ENCODE measurements around the gene PTK6.

PTK6 gene

DNA sequence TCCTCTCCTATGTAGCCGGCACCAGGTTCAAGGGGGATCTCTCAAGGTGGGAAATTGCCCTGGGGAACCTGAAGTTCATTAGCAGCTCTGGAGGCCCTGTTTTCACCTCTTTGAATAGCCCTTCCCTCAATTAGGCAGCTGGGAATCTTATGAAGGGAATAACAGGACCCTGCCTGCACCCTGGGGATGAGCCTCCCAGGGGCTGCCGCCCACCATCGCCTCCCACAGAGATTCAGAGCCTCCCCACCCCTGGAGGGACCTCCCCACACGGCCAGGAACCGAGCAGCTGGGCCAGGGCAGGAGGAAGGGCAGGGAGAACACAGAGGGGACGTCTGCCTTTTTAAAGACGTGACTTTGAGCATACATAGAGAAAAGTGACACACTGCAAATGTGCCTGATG, 33.7 kb downstream of the PTK6 start:
- DNase-seq, result no peak

DNA sequence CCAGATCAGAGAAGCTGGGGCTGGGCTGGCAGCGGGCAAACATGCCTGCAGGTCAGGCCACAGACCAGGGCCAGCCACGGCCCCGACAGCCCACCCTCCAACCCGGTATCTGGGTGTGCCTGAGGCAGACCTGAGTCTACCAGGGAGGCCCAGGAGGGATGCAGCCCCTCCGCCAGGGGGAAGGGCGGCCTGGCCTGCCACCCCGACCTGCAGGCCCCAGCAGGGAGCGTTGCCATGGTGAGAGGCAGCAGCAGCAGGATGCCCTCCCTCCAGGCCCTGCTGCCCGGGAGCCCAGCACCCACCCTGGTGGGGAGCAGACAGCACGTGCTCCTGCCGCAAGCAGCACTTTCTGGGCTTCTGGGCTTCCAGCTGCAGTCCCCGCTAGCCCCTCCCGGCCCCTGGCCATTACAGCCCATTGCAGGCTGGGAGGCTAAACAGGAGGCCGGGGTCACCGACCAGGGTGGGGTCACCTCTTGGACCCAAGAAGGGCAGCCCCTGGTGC, 34.5 kb downstream of the PTK6 start:
- no peak for DNase-seq

DNA sequence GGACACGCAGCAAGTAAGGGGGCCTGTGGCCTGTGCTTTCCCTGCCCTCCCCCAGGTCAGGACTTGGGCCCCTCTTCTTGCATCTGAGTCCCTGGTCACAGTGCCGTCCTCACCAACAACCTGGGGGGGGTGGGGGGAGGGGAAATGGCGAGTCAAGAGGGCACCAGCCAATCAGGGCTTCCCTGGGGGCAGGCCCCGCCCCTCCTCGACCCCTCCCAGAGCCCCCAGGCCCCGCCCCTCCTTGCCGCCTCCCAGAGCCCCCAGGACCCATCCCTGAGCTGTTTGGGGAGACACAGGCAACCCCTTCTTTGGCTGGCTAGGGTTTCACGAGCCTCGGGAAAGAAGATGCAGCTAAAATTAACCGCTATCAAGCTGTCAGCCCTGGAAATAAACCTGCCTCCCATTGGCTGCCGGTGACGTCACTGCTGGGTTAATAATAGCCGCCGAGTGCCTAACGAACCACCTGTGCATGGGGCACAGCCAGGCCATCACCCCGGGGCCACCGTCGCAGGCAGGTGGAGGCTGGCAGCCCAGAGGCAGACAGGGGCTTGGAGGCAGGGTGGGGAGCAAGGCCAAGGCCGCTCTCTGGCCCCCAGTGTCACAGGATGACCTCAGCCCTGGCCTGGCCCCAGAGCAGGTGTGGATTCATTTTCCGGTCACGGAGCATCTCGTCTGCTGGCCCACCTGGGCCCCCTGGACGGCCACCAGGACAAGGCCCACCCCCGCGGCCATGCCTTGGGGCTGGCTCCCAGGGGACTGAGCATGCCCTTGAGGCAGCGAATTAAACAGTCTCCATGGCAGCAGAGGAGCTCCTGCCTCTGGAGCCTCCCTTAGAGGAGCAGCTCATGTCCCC, 35.1 kb downstream of the PTK6 start:
- no peak for DNase-seq

DNA sequence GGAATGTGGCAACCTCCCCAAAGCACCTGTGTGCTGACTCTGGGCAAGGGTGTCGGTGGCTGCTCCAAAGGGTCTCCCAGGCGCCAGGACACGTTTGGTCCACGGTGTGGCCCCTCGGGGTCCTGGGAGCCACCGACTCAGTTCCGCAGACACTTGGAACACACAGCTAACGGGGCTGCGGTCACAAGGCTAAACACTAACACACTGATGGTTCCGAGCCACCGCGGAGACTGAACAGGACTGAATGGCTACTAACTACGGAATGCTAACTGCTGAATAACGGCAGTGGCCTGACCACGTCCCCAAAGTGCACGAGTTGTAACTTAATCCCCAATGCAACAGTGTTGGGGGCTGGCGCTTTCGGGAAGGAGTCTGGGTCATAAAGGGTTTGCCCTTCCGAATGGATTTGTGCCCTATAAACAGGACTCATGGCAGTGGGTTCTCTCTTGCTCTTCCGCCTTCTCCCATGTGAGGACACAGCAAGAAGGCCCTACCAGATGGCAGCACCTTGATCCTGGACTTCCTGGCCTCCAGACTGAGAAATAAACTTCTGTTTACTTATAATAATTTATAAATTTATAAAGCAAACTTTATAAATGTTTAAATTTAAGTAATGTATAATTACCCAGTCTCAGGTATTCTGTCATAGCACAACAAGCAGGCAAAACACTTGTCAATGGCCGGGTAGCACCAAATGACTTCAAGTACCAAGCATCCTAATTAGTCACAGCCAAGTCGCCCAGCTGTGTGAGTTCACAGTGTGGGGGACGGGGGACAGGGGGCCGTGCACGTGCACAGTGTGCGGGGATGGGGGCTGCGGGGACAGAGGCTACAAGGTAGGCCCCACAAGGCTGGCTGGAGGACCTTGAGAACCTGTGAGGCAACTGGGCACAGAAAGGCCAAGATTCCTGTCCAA, 36.0 kb downstream of the PTK6 start:
- no peak for DNase-seq

DNA sequence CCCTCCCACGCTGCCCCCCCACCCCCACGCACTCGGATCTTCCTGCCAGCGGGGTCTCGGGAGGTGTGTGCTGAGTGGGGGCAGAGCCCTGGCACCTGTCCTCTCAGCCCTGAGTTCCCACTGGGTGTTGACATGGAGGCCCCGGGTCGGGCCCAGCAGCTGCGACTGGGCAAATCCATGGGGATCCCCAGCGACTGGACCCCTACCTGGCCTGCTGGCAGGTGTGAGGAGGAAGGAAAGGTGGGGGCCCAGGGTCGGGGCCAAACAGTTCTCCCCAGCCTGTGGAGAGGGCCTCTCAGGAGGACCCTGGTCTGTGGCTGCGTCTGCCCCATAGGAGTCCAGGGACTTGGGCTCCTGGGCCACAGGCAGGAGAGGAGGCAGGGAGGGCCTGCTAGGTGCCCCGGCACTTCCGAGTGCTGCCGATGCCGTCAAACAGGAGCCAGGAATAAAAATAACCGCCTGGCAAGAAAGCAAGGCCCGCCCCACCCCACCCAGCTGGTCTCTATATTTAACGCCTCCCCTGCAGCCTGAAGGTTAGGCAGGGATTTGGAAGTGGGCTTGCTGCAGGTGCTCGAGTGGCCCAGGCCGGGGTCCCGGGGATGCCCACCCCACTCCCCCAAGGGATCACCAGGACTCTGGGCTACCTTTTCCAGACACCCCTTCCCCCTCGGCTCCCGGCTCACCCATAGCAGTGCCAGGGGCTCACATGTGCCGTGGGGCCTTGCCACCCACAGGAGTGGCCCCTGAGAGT, 36.9 kb downstream of the PTK6 start:
- DNase-seq, result no peak

DNA sequence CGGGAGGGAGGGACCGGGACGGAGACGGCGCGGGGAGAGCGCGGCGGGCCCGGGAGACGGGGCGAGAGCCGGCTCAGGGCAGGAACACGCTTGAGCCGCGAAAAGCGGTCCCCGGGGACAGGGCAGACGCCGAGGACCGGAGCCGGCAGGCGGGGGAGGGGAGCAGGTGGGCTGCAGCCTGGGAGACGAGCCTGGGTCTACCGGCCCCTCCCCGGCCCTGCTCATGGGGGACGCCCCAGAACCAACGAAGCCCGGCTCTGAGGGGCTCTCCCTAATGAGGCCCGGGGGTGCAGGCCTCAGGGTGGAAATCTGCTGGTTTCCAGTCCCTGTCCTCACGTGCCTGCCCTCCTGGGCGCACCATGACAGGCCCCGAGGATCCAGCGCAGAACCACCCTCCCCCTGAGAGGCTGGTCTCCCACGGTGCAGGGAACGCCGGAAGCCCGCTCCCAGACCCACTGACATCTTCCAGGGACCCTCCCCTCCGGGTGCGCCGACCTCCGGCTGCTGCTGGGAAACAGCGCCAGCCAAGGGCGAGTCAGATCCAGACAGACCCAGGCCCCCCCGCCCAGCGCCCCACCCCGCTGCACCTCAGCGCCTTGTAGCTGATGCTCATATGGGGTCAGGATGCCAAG, 37.7 kb downstream of the PTK6 start:
- DNase-seq, result no peak

DNA sequence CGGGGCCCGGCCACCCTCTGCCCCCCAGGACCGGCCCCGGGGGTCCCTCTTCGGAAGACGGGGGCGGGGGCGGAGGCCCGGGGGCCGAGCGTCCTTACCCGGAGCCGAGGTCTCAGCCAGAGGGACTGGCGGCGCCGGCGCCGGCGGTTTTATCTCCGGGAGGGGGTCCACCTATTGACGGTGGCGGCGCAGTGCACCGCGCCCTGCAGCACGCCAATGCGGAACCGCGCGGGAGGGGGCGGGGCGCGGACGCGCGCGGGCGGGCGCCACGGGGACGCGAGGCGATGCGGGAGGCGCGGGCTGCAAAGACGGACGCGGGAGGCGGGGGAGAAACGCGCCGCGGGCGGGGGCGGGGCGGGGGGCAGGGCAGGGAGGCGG, 38.2 kb downstream of the PTK6 start, which contains the start of gene EEF1A2:
Gene EEF1A2 (minus strand): TSS at position 124 of the 378 bp plus-strand sequence. CDS start 1,320 bp downstream, outside the sequence.
- DNase-seq, result no peak

DNA sequence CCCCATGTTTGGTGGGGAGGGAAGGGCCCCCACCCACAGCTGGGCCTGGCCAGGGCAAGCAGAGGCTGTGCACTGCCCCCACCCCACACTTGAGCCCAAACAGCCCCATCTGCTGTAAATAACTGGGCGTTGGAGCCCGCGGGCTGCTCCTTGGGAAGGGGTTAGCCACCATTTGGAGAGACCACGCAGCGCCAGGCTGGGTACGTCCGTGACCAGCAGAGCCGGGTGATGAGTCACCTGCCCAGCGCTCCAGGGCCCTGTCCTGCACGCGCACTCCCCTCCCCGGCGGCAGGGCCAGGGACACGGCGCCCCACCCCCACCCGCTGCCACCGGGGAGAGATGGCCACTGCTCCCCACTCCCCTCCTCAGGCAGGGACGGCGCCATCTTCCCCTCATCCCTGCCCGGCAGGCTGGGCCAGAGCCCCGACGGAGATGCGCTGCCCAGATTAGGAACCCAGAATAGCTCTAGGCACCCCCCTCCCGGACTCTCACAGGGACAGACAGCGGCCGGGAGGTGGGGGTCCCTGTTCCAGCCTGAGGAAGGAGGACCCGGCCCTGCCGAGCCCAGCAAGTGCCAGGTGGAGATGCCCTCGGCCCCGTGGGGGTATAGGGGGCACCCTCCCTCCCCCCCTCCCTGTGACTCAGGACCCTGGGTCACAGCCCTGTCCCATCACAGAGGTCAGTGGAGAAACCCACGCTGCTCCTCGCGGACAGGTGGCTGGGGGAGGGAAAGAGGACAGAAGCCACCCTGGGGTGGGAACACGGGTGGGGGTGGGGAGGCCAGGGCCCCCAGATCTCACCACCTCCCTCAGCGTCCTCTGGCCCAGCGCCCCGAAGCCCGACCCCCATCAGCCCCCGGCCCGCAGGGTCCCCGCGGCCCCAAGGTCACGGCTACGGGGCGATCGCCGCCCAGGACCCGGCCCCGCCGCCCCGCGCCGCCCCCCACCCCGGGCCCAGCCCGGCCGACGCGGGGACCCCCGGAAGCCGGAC, 38.9 kb downstream of the PTK6 start:
- no peak for DNase-seq

DNA sequence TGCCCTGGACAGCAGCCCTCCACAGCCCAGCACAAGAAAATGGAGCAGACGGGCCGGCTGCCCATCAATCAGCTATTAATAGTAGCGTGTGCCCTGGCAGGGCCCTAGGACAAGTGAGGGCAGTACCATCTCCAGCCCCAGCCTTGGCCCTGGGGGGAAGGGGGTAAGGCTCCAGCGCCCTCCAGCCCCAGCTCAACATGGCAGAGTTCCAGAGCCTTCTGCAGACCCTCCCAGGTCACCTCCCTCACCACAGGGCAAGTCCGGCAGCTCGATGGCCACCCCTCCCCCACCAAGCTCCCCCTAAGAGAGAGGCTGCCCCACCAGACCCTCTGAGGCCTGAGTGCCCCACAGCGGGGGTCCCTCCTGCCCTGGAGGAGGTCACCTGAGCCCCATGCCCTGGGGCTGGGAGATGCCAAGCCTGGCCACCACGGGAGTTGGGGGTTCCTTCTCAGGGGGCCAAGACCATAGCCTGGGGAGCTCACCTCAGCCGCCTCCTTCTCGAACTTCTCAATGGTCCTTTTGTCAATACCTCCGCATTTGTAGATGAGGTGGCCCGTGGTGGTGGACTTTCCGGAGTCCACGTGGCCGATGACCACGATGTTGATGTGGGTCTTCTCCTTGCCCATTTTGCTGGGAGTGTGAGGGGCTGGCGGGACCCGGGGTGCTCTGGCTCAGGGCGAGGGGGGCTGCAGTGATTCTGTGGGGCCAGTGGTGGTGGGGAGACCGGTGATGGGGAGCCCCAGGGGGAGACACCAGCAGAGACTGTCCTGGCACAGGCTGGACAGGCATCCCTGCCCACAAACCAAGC, 39.8 kb downstream of the PTK6 start:
- DNase-seq, result no peak

DNA sequence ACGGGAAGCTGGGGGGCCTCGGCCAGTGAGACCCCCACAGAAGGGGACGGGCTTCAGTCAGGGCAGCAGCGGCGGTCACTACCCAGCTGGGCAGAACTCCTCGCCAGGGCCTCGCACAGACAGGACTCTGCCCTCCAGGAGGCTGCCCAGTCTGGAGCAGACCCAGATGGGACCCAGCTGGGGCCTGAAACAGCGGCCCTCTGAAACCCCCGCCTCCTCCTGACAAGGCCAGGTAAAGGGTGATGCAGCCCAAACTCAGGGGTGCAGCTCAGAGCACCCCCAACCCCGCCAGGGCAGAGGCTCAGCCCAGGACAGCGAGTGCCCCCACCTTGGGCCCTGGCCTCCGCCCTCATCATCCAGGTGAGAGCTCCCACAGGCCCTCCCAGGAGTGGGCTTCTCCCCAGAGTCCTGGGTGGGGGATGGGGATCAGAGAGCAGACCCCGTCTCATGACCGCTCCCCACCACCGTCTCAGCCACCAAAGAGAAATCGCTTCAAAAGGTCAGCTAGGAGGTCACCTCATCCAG, 40.5 kb downstream of the PTK6 start:
- DNase-seq, result no peak

DNA sequence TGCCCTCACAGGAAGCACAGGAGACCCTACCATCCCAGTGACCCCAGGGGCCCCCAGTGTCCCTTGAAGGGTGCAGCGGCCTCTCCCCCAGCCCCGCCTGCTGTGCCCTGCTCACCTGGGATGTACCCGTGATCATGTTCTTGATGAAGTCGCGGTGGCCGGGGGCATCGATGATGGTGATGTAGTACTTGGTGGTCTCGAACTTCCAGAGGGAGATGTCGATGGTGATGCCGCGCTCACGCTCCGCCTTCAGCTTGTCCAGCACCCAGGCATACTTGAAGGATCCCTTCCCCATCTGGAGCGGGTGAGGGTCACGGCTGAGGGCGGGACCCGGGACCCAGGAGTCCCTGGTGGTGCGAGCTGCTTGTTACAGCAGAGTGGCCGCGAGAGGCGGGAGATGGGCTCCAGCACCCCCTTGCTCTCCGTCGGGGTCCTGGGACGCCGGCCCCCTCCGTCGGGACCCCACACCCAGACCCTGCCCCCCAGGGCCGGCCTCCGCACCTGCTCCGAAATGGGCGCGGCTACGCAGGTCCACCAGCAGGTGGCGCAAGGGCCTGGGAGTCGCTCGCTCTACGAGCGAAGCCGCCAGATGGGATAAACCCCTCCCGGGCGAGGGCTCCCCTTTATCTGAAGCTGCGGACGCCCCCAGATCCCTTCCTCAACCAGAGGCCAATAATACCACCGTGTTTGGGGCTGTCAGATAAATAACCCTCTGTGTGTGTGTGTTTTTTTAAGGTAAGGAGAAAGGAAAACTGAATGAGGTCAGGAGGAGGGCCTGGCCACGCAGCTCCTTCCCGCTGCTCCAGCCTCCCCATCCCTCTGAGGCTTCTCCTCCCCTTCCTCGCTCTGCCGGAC, 41.2 kb downstream of the PTK6 start:
- peak; percentile 74 for DNase-seq

DNA sequence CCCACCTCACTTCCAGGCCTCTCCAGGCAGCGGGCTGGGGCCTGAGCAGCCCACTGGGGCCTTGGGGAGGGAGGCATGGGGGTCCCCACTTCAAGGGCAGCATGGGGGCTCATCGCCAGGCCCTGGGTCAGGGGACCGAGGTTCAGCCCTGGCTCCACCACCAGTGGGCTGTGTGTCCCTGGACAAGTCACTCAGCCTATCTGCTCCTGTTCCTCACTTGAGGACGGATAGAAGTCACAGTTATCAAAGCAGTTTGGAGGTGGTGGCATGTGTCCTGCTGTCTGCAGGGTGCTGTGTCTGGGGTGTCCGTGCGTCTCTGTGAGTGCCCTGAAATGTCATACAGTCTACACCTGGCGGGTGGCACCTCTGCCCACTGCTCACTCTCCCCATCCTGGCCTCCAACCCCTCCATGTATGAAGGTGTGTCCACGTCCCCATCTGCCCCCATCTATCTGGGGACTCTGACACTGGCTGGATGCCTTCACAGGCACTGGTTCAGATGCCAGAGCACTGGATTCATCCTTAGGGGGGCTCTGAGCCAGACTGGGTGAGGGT, 41.9 kb downstream of the PTK6 start:
- DNase-seq, result no peak

DNA sequence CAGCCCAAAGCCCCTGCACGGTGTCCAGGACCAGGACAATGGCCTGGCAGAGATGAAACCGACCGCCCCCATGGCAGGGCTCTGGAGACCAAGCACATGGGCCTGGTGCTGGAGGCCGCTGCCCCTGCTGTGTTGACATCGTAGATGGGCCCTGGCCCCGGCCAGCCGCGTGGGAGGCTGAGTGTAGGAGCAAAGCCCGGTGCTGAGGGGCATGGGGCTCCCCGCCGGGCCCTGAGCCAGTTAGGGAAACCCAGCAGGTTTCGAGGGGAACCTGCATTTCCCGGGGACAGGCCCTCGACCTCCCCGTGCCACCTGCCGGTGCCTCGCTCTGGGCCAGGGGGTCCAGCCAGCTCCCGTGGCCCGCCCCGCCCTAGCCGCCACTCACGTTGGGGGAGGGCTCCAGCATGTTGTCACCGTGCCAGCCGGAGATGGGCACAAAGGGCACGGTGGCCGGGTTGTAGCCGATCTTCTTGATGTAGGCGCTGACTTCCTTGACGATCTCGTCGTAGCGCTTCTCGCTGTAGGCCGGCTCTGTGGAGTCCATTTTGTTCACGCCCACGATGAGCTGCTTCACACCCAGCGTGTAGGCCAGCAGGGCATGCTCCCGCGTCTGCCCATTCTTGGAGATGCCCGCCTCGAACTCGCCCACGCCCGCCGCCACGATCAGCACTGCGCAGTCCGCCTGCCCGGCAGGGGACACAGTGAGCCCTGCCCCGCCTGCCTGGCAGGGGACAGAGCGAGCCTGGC, 42.6 kb downstream of the PTK6 start:
- DNase-seq, result no peak

DNA sequence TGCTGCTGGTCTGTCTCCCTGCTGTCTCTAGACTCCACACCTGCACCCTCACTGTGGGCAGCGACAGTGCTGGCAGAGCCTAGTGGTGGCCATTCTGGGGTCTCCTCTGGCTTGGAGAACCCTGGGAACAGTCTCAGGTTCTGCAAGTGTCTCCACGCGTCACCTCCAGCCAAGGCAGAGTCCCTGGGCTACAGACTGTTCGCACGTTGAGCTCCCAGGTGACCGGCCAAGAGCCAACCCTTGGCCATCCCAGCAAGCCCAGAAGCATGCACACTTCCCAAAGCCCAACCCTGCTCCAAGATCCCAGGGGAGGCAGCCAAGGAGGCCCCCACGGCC, 43.1 kb downstream of the PTK6 start:
- DNase-seq, result no peak

DNA sequence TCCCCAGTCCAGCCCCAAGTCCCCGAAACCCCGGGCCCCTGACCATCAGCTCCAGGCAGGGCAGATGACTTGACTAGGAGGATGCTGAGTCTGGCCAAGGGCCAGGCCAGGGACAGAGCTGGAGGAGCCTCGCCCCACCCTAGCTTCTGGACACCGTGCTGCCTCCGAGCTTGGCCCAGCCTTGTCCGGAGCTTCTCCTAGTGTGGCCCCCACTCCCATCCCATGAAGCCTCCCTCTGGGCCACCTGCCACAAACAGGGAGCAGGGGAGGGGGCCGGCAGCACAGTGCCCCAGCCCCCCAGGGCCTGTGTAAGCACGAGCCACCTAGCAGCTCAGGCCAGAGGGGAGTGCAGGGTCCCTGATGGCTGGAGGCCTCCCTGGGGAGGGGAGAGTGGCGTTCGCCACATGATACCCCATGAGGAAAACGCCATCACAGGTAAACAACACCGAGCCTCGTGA, 43.6 kb downstream of the PTK6 start:
- no peak for DNase-seq

DNA sequence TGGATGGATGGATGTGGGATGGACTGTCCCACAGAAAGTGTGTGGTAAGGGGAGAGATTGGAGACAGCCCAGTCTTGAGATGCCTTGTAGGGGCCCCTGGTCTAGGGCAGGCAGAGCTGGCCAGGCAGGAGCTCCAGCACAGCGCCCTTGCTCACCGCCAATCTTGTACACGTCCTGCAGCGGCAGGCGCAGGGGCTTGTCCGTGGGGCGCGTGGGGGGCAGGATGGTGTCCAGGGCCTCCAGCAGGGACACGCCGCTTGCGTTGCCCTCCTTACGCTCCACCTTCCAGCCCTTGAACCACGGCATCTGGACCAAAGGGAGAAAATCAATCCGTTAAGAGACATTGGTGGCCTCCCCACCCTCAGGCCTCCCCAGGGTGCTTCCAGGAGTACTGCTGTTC, 44.2 kb downstream of the PTK6 start:
- no peak for DNase-seq

DNA sequence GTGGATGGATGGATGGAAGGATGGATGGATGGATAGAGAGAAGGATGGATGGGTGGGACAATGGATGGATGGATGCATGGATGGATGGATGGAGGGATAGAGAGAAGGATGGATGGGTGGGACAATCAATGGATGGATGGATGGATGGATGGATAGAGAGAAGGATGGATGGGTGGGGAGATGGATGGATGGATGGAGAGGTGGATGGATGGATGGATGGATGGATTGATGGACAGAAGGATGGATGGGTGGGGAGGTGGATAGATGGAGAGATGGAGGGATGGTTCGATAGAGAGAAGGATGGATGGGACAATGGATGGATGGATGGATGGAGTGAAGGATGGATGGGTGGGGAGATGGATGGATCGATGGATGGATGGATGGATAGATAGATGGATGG, 44.7 kb downstream of the PTK6 start:
- no peak for DNase-seq
